CD4-positive, alpha-beta T cell treated with Interferon gamma for 1 hour (primary cell): ENCODE results near the gene DDIT3.
"Not testable (repeated sequence)": the region's sequence is repeated elsewhere in the genome, so short reads cannot be mapped to it uniquely, and the experiment has no call there.

Experiments used
- DNase-seq: peaks from one replicate; pipeline ENCODE4 v3.0.0-alpha.2; 2020

Gene DDIT3

DNA sequence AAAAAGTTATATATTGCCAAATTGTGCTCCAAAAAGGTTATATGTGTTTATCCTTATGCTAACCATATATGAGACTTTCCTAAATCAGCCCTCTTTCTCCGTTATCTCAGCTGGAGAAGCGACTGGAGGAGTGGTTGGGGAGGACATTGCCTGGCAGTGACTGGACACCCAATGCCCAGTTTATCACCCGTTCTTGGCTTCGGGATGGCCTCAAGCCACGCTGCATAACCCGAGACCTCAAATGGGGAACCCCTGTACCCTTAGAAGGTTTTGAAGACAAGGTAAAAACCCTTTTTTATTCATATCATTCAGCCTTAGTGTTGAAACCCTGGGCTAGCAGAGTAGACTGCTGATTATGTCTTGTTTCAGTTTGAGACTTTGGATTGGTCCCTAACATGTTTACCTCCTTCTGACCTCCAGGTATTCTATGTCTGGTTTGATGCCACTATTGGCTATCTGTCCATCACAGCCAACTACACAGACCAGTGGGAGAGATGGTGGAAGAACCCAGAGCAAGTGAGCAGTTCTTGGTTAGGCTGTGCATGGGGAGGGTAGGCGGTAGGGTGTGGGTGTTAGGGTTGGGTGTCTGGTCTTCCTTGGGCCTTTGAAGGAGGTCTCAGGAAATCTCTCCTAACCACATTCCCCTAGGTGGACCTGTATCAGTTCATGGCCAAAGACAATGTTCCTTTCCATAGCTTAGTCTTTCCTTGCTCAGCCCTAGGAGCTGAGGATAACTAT, 8.6 kb downstream of the DDIT3 start:
- DNase-seq: no peak

DNA sequence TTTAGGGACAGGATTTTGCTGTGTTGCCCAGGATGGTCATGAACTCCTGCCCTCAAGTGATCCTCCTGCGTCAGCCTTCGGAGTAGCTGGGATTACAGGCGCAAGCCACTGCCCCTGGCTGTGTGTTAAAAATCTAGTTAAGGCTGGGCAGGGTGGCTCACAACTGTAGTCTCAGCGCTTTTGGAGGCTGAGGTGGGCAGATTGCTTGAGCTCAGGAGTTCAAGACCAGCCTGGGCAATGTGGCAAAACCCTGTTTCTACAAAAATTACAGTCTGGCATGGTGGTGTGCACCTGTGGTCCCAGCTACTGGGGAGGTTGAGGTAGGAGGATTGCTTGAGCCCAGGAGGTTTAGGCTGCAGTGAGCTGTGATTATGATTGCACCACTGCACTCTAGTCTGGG, 9.2 kb downstream of the DDIT3 start:
- DNase-seq: no peak

DNA sequence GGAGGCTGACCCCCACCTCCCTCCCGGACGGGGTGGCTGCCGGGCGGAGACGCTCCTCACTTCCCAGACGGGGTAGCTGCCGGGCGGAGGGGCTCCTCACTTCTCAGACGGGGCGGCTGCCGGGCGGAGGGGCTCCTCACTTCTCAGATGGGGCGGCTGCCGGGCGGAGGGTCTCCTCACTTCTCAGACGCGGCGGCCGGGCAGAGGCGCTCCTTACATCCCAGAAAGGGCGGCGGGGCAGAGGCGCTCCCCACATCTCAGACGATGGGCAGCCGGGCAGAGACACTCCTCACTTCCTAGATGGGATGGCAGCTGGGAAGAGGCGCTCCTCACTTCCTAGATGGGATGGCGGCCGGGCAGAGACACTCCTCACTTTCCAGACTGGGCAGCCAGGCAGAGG, 12.5 kb downstream of the DDIT3 start:
- not testable (repeated sequence) for DNase-seq

DNA sequence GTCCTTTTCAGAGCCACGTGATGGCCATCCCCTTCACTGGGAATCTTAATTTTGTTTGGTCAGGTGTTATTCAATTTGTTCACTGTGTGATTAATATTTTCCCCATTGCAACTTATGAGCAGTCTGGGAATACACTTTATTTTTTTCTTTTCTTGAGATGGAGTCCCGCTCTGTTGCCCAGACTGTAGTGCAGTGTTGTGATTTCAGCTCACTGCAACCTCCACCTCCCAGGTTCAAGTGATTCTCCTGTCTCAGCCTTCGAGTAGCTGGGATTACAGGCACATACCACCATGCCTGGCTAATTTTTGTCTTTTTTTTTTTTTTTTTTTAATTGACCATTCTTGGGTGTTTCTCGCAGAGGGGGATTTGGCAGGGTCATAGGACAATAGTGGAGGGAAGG, 13.8 kb downstream of the DDIT3 start:
- DNase-seq: not testable (repeated sequence)

DNA sequence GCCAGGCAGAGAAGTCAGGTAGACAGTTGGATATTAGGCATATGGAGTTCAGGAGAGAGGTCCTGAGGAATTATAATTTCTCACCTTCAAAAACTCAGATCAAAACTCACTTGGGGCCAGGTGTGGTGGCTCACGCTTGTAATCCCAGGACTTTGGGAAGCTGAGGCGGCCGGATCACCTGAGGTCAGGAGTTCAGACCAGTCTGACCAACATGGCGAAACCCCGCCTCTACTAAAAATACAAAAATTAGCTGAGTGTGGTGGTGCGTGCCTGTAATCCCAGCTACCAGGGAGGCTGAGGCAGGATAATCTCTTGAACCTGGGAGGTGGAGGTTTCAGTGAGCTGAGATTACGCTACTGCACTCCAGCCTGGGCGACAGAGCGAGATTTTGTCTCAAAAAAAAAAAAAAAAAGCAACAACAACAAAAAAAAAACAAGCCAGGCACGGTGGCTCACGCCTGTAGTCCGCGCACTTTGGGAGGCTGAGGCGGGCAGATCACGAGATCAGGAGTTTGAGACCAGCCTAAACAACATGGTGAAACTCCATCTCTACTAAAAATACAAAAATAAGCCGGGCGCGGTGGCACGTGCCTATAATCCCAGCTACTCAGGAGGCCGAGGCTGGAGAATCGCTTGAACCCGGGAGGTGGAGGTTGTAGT, 17.9 kb downstream of the DDIT3 start:
- DNase-seq: not testable (repeated sequence)

DNA sequence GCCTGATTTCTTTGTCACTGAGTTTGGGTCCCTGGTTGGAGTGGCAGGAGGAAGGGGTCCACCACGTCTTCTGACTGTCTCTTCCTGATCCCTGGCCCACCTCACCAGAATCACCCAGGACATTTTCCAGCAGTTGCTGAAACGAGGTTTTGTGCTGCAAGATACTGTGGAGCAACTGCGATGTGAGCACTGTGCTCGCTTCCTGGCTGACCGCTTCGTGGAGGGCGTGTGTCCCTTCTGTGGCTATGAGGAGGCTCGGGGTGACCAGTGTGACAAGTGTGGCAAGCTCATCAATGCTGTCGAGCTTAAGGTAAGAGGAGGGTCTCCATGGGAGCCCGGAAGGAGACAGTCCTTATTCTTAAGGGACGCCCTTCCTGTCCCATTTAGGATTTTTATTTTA, 20.1 kb downstream of the DDIT3 start:
- no peak for DNase-seq

DNA sequence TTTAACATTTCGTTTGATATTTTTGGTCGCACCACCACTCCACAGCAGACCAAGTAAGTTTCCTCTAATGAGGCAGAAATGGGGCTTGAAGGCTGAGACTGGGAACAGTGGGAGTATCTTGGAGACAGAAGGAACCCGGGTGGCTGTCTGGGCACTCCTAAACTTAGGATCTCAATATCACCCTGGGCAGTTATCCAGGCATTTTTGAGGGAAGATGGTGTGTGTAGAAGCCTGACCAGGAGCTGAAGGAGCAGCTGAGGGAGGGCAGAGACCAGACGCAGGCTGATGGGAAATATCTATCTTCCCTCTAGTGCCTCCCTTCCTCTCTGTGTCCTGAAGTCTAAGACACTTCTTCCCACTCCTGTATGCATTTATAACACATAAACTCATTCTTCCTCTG, 21.7 kb downstream of the DDIT3 start:
- DNase-seq: no peak

DNA sequence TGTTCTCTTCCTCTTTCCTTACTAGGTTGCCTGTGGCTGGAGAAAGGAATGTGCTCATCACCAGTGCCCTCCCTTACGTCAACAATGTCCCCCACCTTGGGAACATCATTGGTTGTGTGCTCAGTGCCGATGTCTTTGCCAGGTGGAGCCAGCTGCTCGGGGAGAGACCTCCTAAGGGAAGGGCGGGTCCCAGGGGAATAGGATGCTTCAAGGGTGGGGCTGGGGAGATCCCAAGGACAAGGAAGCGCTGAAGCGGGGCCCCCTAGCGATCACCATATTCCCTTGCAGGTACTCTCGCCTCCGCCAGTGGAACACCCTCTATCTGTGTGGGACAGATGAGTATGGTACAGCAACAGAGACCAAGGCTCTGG, 22.2 kb downstream of the DDIT3 start:
- DNase-seq: no peak

DNA sequence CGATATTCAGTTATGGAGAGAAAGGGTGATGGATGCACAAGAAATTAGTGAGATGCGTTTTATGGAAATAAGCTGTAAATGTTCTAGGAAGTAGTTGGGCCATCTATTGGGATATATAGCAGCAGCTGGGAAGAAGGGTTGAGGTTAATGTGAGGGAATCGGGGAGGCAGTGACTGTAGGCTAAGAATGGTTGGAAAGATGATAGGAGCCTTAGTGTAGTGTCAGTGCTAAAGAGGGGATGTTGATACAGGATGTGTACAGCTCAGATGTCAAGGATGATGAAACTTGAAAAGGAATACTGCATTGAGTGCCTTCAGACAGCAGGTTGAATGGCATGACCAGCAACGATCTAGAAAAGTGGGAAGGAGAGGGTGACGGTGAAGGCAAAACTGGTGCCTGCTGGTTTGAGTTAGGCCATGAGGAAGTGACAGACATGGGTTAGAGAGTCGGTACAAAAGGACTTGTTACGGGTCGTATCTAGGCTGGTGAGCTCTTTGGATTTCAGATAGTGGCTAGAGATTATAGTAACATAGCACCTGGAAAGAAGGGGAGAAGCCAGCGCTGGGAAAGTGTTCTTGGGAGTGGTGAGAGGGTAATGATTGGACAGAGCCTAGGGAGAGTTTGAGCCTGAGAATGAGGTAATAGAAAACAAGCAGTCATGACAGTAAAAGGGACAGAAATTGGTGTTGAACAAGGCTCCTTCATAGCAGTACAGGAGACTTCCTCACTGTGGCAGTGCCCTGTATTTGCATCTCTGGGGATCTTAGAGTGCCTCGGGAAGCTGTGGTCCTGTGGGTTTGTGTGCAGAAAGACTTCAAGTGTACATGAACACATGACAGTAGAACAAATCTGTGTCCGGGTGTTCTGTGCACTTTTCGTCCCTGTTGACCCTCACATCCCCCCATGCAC, 22.8 kb downstream of the DDIT3 start:
- no peak for DNase-seq

DNA sequence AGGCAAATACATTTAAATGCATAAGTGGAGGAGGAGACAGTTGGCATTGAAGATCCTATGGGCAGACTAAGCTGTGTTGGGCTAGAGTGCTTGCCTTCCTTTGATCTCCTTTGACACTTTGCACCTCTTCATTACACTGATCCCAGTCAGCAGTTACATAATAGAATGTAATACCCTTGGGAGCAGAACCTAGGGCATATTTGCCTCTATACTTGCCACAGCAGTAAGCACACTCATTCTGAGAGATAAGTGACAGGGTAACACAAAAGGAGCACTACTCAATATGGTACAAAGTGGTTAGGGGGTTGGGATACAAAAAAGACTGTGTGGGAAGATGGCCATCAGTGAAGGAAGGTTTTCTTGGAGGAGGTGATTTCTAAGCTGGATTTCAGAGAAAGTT, 23.5 kb downstream of the DDIT3 start:
- DNase-seq: no peak

DNA sequence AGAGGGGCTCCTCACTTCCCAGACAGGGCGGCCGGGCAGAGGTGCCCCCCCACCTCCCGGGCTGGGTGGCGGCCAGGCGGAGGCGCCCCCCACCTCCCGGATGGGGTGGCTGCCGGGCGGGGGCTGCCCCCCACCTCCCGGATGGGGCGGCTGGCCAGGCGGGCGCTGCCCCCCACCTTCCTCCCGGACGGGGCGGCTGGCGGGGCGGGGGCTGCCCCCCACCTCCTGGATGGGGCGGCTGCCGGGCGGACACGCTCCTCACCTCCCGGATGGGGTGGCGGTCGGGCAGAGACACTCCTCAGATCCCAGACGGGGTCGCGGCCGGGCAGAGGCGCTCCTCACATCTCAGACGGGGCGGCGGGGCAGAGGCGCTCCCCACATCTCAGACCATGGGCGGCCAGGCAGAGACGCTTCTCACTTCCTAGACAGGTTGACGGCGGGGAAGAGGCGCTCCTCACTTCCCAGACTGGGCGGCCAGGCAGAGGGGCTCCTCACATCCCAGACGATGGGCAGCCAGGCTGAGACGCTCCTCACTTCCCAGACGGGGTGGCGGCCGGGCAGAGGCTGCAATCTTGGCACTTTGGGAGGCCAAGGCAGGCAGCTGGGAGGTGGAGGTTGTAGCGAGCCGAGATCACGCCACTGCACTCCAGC, 25.1 kb downstream of the DDIT3 start:
- not testable (repeated sequence) for DNase-seq

DNA sequence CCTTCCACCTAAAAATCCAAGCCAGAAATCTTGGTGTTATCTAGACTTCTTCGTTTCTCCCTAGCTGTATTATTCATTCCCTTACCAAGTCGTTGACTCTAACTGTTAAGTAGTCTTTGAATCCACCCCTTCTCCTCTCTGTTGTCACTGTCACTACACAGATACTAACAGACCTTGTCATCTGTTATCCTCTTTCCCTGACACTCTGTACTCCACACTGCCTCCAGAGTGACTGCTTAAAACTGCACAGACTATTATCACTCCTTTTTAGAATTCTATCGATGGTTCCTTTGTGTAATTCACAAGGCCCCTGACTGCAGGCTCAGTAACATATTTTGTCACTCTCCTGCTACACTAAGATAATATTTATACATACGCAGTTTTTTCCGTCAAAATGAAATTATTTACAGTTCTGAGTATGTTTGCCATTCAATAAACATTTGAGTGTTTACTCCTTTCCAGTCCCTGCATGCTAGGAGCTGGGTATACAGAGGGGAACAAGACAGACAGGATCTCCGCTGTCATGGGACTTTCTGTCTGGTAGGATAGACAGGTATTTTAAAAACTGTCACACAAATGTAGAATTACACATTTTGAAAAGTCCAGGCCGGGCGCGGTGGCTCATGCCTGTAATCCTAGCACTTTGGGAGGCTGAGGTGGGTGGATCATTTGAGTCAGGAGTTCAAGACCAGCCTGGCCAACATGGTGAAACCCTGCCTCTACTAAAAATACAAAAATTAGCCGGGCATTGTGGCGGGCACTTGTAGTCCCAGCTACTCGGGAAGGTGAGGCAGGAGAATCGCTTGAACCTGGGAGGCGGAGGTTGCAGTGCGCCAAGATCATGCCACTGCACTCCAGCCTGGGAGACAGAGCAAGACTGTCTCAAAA, 28.7 kb downstream of the DDIT3 start:
- DNase-seq: no peak

DNA sequence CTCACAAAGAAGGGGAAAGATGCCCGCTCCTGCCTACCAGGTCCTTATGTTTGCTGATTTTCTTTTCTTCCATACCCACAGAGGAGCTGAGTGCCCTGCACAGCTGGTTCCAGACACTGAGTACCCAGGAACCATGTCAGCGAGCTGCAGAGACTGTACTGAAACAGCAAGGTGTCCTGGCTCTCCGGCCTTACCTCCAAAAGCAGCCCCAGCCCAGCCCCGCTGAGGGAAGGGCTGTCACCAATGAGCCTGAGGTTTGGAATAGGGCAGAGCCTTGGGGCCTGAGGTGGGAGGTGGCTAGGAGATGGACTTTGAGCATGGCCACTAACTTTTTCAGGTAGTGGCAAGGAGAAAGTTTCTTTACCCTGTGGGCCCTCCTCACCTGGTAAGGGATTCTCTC, 30.2 kb downstream of the DDIT3 start:
- DNase-seq: no peak

DNA sequence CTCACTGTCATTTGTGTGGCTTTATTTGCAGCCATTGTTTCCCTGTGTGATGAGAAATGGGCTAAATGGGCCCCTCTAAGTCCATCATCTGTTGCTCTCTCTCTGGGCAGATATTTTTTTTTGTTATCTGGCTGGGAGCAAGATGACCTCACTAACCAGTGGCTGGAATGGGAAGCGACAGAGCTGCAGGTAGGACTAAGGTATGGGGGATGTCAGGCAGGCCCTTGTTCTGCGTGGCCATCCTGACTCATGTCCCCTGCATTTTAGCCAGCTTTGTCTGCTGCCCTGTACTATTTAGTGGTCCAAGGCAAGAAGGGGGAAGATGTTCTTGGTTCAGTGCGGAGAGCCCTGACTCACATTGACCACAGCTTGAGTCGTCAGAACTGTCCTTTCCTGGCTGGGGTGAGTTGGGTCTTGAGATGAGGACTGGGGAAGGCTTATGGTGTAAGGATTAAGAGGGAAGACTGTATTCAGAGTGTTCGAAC, 31.1 kb downstream of the DDIT3 start:
- no peak for DNase-seq

DNA sequence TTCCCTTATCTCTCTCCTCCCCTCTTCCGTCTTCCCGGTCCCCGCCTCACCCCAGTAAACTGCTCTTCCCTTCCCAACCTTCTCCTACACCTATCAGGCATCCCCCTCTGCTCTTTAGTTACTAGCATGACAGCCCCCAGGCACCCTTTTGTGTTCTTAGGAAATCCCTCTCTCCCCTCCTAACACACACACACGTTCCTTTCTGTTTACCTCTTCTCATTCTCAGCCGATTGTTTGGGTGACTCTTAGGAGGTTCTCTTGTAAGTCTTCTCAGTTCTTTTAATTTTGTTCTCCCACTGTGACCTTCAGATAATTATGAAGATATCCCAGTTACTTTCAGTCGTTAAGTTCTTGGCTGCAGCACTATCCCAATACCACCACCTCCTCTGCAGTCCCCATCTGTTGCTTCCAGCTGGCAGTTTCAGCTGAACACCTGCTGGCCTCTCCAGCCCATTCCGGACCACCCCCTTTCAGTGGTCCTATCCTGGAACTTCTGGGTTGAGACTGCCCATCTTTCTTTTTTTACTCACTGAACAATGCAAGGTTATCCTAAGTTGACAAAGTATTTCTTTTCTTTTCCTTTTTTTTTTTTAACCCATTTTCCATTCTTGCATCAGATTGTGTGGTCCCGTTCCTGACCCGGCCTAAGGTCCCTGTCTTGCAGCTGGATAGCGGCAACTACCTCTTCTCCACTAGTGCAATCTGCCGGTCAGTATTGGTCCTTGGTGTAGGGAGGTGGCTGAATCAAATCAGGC, 31.7 kb downstream of the DDIT3 start:
- DNase-seq: no peak

DNA sequence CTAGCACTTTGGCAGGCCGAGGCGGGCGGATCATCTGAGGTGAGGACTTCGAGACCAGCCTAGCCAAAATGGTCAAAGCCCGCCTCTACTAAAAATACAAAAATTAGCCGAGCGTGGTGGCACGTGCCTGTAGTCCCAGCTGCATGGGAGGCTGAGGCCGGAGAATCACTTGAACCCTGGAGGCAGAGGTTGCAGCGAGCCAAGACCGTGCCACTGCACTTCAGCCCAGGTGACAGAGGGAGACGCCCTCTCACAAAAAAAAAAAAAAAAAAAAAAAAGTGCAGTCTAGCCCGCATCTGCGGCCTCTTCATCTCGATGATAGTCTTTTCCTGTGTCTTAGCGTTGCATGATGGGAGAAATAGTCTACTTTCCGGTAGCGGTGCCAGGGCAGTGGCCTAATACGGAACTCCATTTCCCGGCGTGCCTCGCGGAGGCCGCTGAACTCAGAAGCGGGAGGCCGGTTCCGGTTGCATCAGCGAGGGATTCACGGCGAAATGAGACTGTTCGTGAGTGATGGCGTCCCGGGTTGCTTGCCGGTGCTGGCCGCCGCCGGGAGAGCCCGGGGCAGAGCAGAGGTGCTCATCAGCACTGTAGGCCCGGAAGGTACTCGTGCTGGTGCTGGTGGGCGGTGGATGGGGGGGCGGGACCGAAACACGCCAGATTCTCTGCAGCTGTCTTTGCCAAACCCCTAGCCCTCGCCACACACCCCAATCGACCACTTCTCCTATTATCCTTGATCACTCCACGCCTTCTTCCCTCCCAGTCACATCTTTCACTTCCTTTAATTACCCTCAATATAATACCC, 32.5 kb downstream of the DDIT3 start, which contains the start of gene MARS1:
Gene MARS1 (plus strand): TSS at position 472 of the 805 bp plus-strand sequence. CDS start 23 bp downstream, at position 495.
- DNase-seq: peak; percentile 93

DNA sequence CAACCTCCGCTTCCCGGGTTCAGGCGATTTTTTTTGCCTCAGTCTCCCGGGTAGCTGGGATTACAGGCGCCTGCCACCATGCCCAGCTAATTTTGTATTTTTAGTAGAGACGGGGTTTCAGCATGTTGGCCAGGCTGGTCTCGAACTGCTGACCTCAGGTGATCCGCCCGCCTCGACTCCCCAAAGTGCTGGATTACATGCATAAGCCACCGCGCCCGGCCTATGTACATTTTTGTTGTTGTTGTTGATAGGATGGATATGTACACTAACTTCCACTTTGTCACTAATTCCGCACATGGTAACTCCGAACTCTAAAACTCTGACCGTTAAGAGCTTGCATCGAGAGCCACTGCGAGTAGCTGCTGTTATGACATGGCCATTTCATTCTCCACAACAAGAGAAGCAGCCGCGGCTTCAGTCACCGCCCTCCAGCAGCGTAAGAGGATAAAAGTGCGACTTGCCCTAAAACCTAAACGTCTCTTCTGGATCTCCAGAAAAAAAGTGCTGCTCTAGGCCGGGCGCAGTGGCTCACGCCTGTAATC, 33.2 kb downstream of the DDIT3 start:
- no peak for DNase-seq

DNA sequence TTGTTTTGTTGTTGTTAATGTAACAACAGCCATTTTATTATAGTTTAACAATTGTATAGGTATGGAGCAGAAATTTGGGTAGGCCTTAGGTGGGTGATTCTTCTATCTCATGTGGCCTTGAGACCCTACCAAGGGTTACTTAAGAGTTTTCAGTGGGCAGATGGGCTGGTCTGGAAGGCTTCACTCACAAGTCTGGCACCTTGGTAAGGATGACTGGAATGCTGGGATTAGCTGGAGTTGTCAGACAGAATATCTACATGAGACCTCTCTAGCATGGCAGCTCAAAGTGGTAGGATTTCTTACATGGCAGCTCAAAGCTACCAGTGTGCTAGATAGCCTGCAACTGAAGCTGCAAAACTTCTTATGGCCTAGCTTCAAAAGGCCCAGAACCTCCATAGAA, 34.6 kb downstream of the DDIT3 start:
- DNase-seq: no peak

DNA sequence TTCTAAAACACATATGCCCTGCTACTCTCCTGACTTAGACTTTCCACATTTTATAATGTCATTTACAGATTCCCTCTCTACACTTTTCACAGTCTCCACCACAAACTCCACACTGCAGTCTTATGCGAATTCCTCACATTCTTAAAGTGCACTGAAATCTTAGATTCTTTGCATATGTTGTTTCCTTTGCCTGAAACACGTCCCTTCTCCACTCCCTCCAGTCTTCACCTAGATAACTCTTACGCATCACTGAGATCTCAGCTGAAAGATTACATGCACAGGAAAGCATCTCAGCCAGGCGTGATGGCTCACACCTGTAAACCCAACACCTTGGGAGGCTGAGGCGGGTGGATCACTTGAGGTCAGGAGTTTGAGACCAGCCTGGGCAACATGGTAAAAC, 36.8 kb downstream of the DDIT3 start:
- DNase-seq: no peak

DNA sequence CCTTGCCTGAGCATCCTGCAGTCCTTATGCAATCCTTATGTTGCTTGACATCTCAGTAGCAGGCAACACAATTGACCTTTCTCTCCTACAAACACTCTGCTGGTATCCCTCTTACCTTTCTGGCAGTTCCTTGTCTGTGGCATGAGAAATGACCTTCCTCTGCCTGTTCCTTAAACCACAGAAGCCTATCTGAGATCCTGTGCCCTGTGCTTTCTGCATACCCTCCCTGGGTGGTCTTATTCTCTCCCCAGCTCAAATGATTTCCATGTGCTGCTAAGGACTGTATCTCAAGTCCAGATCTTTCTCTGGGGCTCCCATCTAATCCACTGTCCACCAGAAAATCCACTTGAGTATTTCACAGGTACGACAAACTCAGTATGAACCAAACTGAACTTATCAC, 38.6 kb downstream of the DDIT3 start:
- DNase-seq: no peak
